NCI-H1417 (cell line): ENCODE data around the gene NACA.
A peak's percentile ranks its signal among the peaks of the same experiment; 100 is the strongest.
"Not testable (repeated sequence)": the region's sequence is repeated elsewhere in the genome, so short reads cannot be mapped to it uniquely, and the experiment has no call there.

ENCODE experiments used
- DNase-seq, 3 experiments: peaks; one replicate each; lab custom pipeline; 2025; lab: John Stamatoyannopoulos, UW

Gene NACA

GRCh38 chr12:56723889-56724700 lies 1.0 kb downstream of the NACA start:
- DNase-seq, result peak in 1 of 3 experiments; percentile 34

- DNase-seq, result no peak
Measured at GRCh38 chr12:56723352-56723751, 1.7 kb downstream of the NACA start.

GRCh38 chr12:56722832-56723231 lies 2.3 kb downstream of the NACA start:
- DNase-seq, result no peak

- DNase-seq, result no peak
Measured at GRCh38 chr12:56721721-56722120, 3.4 kb downstream of the NACA start.

GRCh38 chr12:56721216-56721615 lies 3.9 kb downstream of the NACA start:
- DNase-seq, result no peak

- DNase-seq, result no peak
Measured at GRCh38 chr12:56720731-56721151, 4.4 kb downstream of the NACA start.

- DNase-seq, result no peak
Measured at GRCh38 chr12:56719056-56719455, 6.0 kb downstream of the NACA start.

GRCh38 chr12:56718636-56719035 lies 6.5 kb downstream of the NACA start:
- no peak for DNase-seq

- no peak for DNase-seq
Measured at GRCh38 chr12:56718149-56718548, 7.0 kb downstream of the NACA start.

- DNase-seq, result no peak
Measured at GRCh38 chr12:56716933-56717880, 7.9 kb downstream of the NACA start.

GRCh38 chr12:56716458-56716857 lies 8.6 kb downstream of the NACA start:
- no peak for DNase-seq

GRCh38 chr12:56715798-56716197 lies 9.3 kb downstream of the NACA start:
- no peak for DNase-seq

GRCh38 chr12:56714431-56714929 lies 10.6 kb downstream of the NACA start:
- no peak for DNase-seq

GRCh38 chr12:56713345-56713744 lies 11.8 kb downstream of the NACA start:
- DNase-seq, result no peak

GRCh38 chr12:56709759-56710376 lies 15.2 kb downstream of the NACA start:
- no peak for DNase-seq

GRCh38 chr12:56704522-56704921 lies 20.6 kb downstream of the NACA start:
- DNase-seq, result not testable (repeated sequence)

GRCh38 chr12:56699020-56699661 lies 26.0 kb downstream of the NACA start:
- DNase-seq, result no peak

- DNase-seq, result no peak
Measured at GRCh38 chr12:56695327-56696101, 29.6 kb downstream of the NACA start.

GRCh38 chr12:56694161-56694560 lies 30.9 kb downstream of the NACA start:
- DNase-seq, result no peak

- no peak for DNase-seq
Measured at GRCh38 chr12:56688846-56689109, 36.3 kb downstream of the NACA start.
